HEK293 (cell line): Measurements from ENCODE around the gene NPAS2.

Experiments
- CTCF ChIA-PET: fragments of 350-600 bp; formaldehyde crosslinking; extraction: SDS; loops from one replicate; lab custom pipeline; 2021; ENCODE audit warnings: antibody characterized with exemption; lab: Yijun Ruan, JAX
- POLR2A ChIA-PET: fragments of 300-600 bp; formaldehyde crosslinking; extraction: SDS; loops from one replicate; lab custom pipeline; 2020; ENCODE audit warnings: antibody characterized with exemption, inconsistent platforms; lab: Yijun Ruan, JAX
- H3K27ac ChIP-seq: fragments of 200-500 bp; sonication (Bioruptor generic); 2 replicates; pipeline ENCODE4 v1.5.1; 2014; ENCODE audit warnings: low read depth, low read length, control low read depth, inconsistent platforms; ENCODE audit errors: extremely low read depth
- H3K36me3 ChIP-seq, 2 experiments: fragments of 200-500 bp in 1 of 2; sonication (Bioruptor generic) in 1 of 2; 1 replicate in 1 of 2; 2 replicates in 1 of 2; pipeline ENCODE4 v1.5.1; 2014 to 2017; ENCODE audit warnings: inconsistent platforms in 2 of 2, low read length in 2 of 2; ENCODE audit not compliant: control insufficient read depth in 2 of 2, insufficient read depth in 1 of 2
- H3K4me1 ChIP-seq: fragments of 200-500 bp; sonication (Bioruptor generic); 2 replicates; pipeline ENCODE4 v1.5.1; 2014; ENCODE audit warnings: mild to moderate bottlenecking, low read length, inconsistent platforms; ENCODE audit not compliant: control insufficient read depth, insufficient read depth
- H3K4me3 ChIP-seq: 2 replicates; pipeline ENCODE4 v1.5.1; 2011; ENCODE audit warnings: low read depth, mild to moderate bottlenecking, control low read depth, low read length, moderate library complexity
- H3K9me3 ChIP-seq: fragments of 200-500 bp; sonication (Bioruptor generic); 2 replicates; pipeline ENCODE4 v1.5.1; 2014; ENCODE audit warnings: low read depth, low read length, inconsistent platforms; ENCODE audit not compliant: control insufficient read depth, insufficient read depth
- FEZF1 ChIP-seq: fragments of 450-650 bp; formaldehyde crosslinking; IDR thresholded peaks from 2 replicates; pipeline ENCODE4 v1.5.1; 2016; ENCODE audit warnings: missing biosample characterization, missing genetic modification characterization
- HOXA7 ChIP-seq: sonication (generic); formaldehyde crosslinking; IDR thresholded peaks from 2 replicates; pipeline ENCODE4 v1.8.1; 2022; ENCODE audit warnings: missing genetic modification reagents, borderline replicate concordance
- KLF7 ChIP-seq: fragments of 450-650 bp; formaldehyde crosslinking; IDR thresholded peaks from 2 replicates; pipeline ENCODE4 v1.5.1; 2016; ENCODE audit warnings: missing biosample characterization, missing genetic modification characterization, borderline replicate concordance
- SALL2 ChIP-seq: fragments of 450-650 bp; formaldehyde crosslinking; IDR thresholded peaks from 2 replicates; pipeline ENCODE4 v1.5.0; 2017; ENCODE audit warnings: missing biosample characterization, mild to moderate bottlenecking, missing genetic modification characterization, borderline replicate concordance
- WT1 ChIP-seq: fragments of 450-650 bp; formaldehyde crosslinking; IDR thresholded peaks from 2 replicates; pipeline ENCODE4 v1.5.1; 2016; ENCODE audit warnings: missing biosample characterization, missing genetic modification characterization
- ZBTB7A ChIP-seq: fragments of 450-650 bp; formaldehyde crosslinking; IDR thresholded peaks from 2 replicates; pipeline ENCODE4 v1.5.1; 2016; ENCODE audit warnings: low read depth, missing biosample characterization, missing genetic modification characterization
- ZNF18 ChIP-seq: fragments of 450-650 bp; formaldehyde crosslinking; IDR thresholded peaks from 2 replicates; pipeline ENCODE4 v1.5.1; 2016; ENCODE audit warnings: missing biosample characterization, missing genetic modification characterization
- ZNF202 ChIP-seq: fragments of 450-650 bp; formaldehyde crosslinking; IDR thresholded peaks from 2 replicates; pipeline ENCODE4 v1.5.1; 2016; ENCODE audit warnings: missing biosample characterization, missing genetic modification characterization, borderline replicate concordance
- ZNF37A ChIP-seq: fragments of 450-650 bp; IDR thresholded peaks from 2 replicates; pipeline ENCODE4 v1.5.1; 2018; ENCODE audit warnings: missing biosample characterization, missing genetic modification characterization
- ZNF426 ChIP-seq: fragments of 450-650 bp; formaldehyde crosslinking; IDR thresholded peaks from 2 replicates; pipeline ENCODE4 v1.5.1; 2017; ENCODE audit warnings: missing biosample characterization, missing genetic modification characterization, mild to moderate bottlenecking, inconsistent platforms, moderate library complexity
- ZNF558 ChIP-seq: fragments of 450-650 bp; formaldehyde crosslinking; IDR thresholded peaks from 2 replicates; pipeline ENCODE4 v1.5.1; 2016; ENCODE audit warnings: missing biosample characterization, missing genetic modification characterization
- ZNF571 ChIP-seq: fragments of 450-650 bp; formaldehyde crosslinking; IDR thresholded peaks from 2 replicates; pipeline ENCODE4 v1.5.0; 2017; ENCODE audit warnings: missing biosample characterization, missing genetic modification characterization
- ZNF596 ChIP-seq: fragments of 450-650 bp; IDR thresholded peaks from 2 replicates; pipeline ENCODE4 v1.5.0; 2018; ENCODE audit warnings: missing biosample characterization, mild to moderate bottlenecking, missing genetic modification characterization, moderate library complexity
- ZNF626 ChIP-seq: fragments of 450-650 bp; sonication (Bioruptor Pico); formaldehyde crosslinking; IDR thresholded peaks from 2 replicates; pipeline ENCODE4 v1.5.1; 2018; ENCODE audit warnings: missing biosample characterization, missing genetic modification characterization, inconsistent platforms
- ZNF654 ChIP-seq: fragments of 450-650 bp; formaldehyde crosslinking; IDR thresholded peaks from 2 replicates; pipeline ENCODE4 v1.5.1; 2016; ENCODE audit warnings: low read depth, missing biosample characterization, missing genetic modification characterization
- ZNF664 ChIP-seq: fragments of 450-650 bp; formaldehyde crosslinking; IDR thresholded peaks from 2 replicates; pipeline ENCODE4 v1.5.1; 2016; ENCODE audit warnings: missing biosample characterization, missing genetic modification characterization
- ZNF670 ChIP-seq: fragments of 450-650 bp; formaldehyde crosslinking; IDR thresholded peaks from 2 replicates; pipeline ENCODE4 v1.5.1; 2016; ENCODE audit warnings: missing biosample characterization, missing genetic modification characterization, low read depth
- ZNF707 ChIP-seq: fragments of 450-650 bp; formaldehyde crosslinking; IDR thresholded peaks from 2 replicates; pipeline ENCODE4 v1.5.1; 2016; ENCODE audit warnings: missing biosample characterization, missing genetic modification characterization
- ZNF830 ChIP-seq: fragments of 450-650 bp; IDR thresholded peaks from 2 replicates; pipeline ENCODE4 v1.5.0; 2018; ENCODE audit warnings: missing biosample characterization, missing genetic modification characterization, low read depth, mild to moderate bottlenecking, moderate library complexity
- TF ChIP-seq, protein P1 (sequence below): fragments of 450-650 bp; formaldehyde crosslinking; optimal IDR thresholded peaks from 2 replicates; pipeline ENCODE3; 2016; ENCODE audit warnings: missing biosample characterization, mild to moderate bottlenecking, missing genetic modification characterization
- TF ChIP-seq, protein P2 (sequence below): fragments of 450-650 bp; formaldehyde crosslinking; IDR thresholded peaks from 2 replicates; pipeline ENCODE4 v1.5.1; 2016; ENCODE audit warnings: missing biosample characterization, missing genetic modification characterization

Gene NPAS2

GRCh38 chr2:100952512-100952911 lies 132.6 kb downstream of the NPAS2 start:
- Histone ChIP-seq H3K4me3 (no peak overlapping the region), H3K36me3 (no peaks in the 10 kb centered on the region; a peak in 1 of 3 replicates), H3K4me1 (no peaks in the 10 kb centered on the region), H3K9me3 (no peaks in the 10 kb centered on the region), H3K27ac (no peak overlapping the region)
- CTCF ChIA-PET: no interaction called here
- TF ChIP-seq, protein P1, sequence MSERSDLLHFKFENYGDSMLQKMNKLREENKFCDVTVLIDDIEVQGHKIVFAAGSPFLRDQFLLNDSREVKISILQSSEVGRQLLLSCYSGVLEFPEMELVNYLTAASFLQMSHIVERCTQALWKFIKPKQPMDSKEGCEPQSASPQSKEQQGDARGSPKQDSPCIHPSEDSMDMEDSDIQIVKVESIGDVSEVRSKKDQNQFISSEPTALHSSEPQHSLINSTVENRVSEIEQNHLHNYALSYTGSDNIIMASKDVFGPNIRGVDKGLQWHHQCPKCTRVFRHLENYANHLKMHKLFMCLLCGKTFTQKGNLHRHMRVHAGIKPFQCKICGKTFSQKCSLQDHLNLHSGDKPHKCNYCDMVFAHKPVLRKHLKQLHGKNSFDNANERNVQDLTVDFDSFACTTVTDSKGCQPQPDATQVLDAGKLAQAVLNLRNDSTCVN (tag by site-specific recombination): no peak
- TF ChIP-seq ZNF571 (tag by site-specific recombination): no peak
- no peak for TF ChIP-seq SALL2
- no peak for TF ChIP-seq FEZF1 (tag by site-specific recombination)
- TF ChIP-seq ZNF18 (tag by site-specific recombination): no peak
- TF ChIP-seq KLF7: no peak
- TF ChIP-seq ZNF596 (tag by site-specific recombination): no peak
- POLR2A ChIA-PET: no interaction called here

GRCh38 chr2:100953406-100954043 lies 133.6 kb downstream of the NPAS2 start:
- H3K4me3 ChIP-seq: no peak overlapping the region
- TF ChIP-seq ZNF670 (tag by site-specific recombination) (no peak), ZNF664 (tag by site-specific recombination) (no peak), ZNF202 (tag by site-specific recombination) (no peak), ZNF830 (tag by site-specific recombination) (no peak), HOXA7 (CRISPR knock-in tag) (no peak), WT1 (no peak), ZNF654 (tag by site-specific recombination) (no peak), ZBTB7A (tag by site-specific recombination) (no peak), ZNF558 (no peak), ZNF37A (tag by site-specific recombination) (no peak), ZNF707 (no peak), ZNF426 (tag by site-specific recombination) (no peak), ZNF626 (tag by site-specific recombination) (no peak)
- TF ChIP-seq, protein P2, sequence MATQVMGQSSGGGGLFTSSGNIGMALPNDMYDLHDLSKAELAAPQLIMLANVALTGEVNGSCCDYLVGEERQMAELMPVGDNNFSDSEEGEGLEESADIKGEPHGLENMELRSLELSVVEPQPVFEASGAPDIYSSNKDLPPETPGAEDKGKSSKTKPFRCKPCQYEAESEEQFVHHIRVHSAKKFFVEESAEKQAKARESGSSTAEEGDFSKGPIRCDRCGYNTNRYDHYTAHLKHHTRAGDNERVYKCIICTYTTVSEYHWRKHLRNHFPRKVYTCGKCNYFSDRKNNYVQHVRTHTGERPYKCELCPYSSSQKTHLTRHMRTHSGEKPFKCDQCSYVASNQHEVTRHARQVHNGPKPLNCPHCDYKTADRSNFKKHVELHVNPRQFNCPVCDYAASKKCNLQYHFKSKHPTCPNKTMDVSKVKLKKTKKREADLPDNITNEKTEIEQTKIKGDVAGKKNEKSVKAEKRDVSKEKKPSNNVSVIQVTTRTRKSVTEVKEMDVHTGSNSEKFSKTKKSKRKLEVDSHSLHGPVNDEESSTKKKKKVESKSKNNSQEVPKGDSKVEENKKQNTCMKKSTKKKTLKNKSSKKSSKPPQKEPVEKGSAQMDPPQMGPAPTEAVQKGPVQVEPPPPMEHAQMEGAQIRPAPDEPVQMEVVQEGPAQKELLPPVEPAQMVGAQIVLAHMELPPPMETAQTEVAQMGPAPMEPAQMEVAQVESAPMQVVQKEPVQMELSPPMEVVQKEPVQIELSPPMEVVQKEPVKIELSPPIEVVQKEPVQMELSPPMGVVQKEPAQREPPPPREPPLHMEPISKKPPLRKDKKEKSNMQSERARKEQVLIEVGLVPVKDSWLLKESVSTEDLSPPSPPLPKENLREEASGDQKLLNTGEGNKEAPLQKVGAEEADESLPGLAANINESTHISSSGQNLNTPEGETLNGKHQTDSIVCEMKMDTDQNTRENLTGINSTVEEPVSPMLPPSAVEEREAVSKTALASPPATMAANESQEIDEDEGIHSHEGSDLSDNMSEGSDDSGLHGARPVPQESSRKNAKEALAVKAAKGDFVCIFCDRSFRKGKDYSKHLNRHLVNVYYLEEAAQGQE (tag by site-specific recombination): no peak
- TF ChIP-seq, all 188 proteins: peak for 0
- H3K4me1 ChIP-seq: no peaks in the 10 kb centered on the region
- no peak overlapping the region for H3K27ac ChIP-seq
- CTCF ChIA-PET: interaction anchor here (0.6 kb wide), 1 partner anchor 222 kb away, joined by 3 read pairs; no protein-coding TSS in a partner anchor
- no peaks in the 10 kb centered on the region; a peak in 1 of 3 replicates for H3K36me3 ChIP-seq
- no peaks in the 10 kb centered on the region for H3K9me3 ChIP-seq
- POLR2A ChIA-PET: interaction anchor here (0.7 kb wide), 1 partner anchor 65 kb away, joined by 3 read pairs; no protein-coding TSS in a partner anchor
